GM12875 (cell line): ENCODE data around the gene PIK3IP1.
"Not testable (repeated sequence)": the region's sequence is repeated elsewhere in the genome, so short reads cannot be mapped to it uniquely, and the experiment has no call there.

Experiments used
- H3K4me3 ChIP-seq: one replicate; pipeline ENCODE4 v1.5.1; 2011; ENCODE audit warnings: low read depth, low read length, control low read depth
- CTCF ChIP-seq: IDR thresholded peaks from 2 replicates; pipeline ENCODE4 v1.5.1; 2011; ENCODE audit warnings: low read depth, mild to moderate bottlenecking, control low read depth, inconsistent platforms, low read length, moderate library complexity, borderline replicate concordance; ENCODE audit not compliant: insufficient read depth

The PIK3IP1 gene

GRCh38 chr22:31248138-31248745, 44.0 kb downstream of the PIK3IP1 start:
- TF ChIP-seq CTCF: no peak
- H3K4me3 ChIP-seq: no peak overlapping the region

- no peak for TF ChIP-seq CTCF
- no peak overlapping the region for H3K4me3 ChIP-seq
These were observed 44.6 kb downstream of the PIK3IP1 start for GRCh38 chr22:31247726-31248125.

- TF ChIP-seq CTCF: no peak
- H3K4me3 ChIP-seq: no peak overlapping the region
These were observed 45.6 kb downstream of the PIK3IP1 start for GRCh38 chr22:31246687-31247086.

- not testable (repeated sequence) for H3K4me3 ChIP-seq
These were observed 46.3 kb downstream of the PIK3IP1 start for GRCh38 chr22:31245998-31246397.

GRCh38 chr22:31244943-31245451, 47.3 kb downstream of the PIK3IP1 start:
- no peak for TF ChIP-seq CTCF
- no peak overlapping the region for H3K4me3 ChIP-seq

GRCh38 chr22:31244046-31244942, 48.0 kb downstream of the PIK3IP1 start:
- no peak overlapping the region for H3K4me3 ChIP-seq
- no peak for TF ChIP-seq CTCF

- no peak overlapping the region for H3K4me3 ChIP-seq
These were observed 48.8 kb downstream of the PIK3IP1 start for GRCh38 chr22:31243339-31244045.

More at GRCh38 chr22:31243339-31244045, 48.8 kb downstream of the PIK3IP1 start:
- TF ChIP-seq CTCF: no peak
